Measurements from ENCODE around the gene TPK1. TPM values are rescaled to one million over a fixed set of nuclear protein-coding genes. Genes with fewer than 3 reads are reported as not detected.

TPK1 gene
- 10 to 100 TPM in 3 of 4 donors, 1 to 10 TPM in 1; 2.7 to 21.9 (median 15.3) TPM for polyA plus RNA-seq
- long read RNA-seq, donor 1, partial matches to known transcripts = 0 of 1 reads
- long read RNA-seq, donor 1, other reads (novel, unspliced or antisense) = 0 of 1 reads
- long read RNA-seq, donor 2, partial matches to known transcripts = 0 of 1 reads
- long read RNA-seq, donor 2, other reads (novel, unspliced or antisense) = 0 of 1 reads
- long read RNA-seq, donor 3 = 0 reads
- long read RNA-seq, donor 4 = 0 reads
- long read RNA-seq, donor 5 = 0 reads
- long read RNA-seq, donor 6, partial matches to known transcripts = 0 of 1 reads
- long read RNA-seq, donor 6, other reads (novel, unspliced or antisense) = 0 of 1 reads
- long read RNA-seq, donor 7 = 0 reads
- long read RNA-seq, donor 8, partial matches to known transcripts = 0 of 1 reads
- long read RNA-seq, donor 8, other reads (novel, unspliced or antisense) = 0 of 1 reads
- long read RNA-seq, donor 9 = 0 reads
- long read RNA-seq, donor 10, partial matches to known transcripts = 0 of 1 reads
- long read RNA-seq, donor 10, other reads (novel, unspliced or antisense) = 0 of 1 reads

GRCh38 chr7:144835652-144836544, at the start of gene TPK1:
TPK1 (minus strand) TSS chr7:144836053; CDS start chr7:144835602, 451 bp downstream.
- Histone ChIP-seq H3K36me3 (ENCODE audit: control insufficient read depth in 3 of 3, insufficient read depth in 2 of 3, low read depth in 1 of 3, low read length in 3 of 3) (no peaks in the 10 kb centered on the region), H3K27me3 (ENCODE audit: control insufficient read depth in 3 of 3, insufficient read depth in 3 of 3, low read length in 3 of 3) (no peaks in the 10 kb centered on the region), H3K4me1 (ENCODE audit: control insufficient read depth in 3 of 3, insufficient read depth in 2 of 3, low read depth in 1 of 3, low read length in 2 of 3) (peaks cover 0 to 5% (median 4%) of the 10 kb centered on the region in 3 donors), H3K4me3 (ENCODE audit: low read depth in 1 of 3, low read length in 3 of 3) (peak within 1 kb of the TSS; percentile 55 to 92 (median 68)), H3K27ac (ENCODE audit: low read depth in 1 of 3, low read length in 2 of 3) (peak within 1 kb of the TSS; percentile 91 to 96 (median 96)), H3K9me3 (ENCODE audit: control insufficient read depth in 2 of 2, insufficient read depth in 1 of 2, low read depth in 1 of 2, low read length in 1 of 2) (peaks cover 2 to 12% of the 10 kb centered on the region in 2 donors)
- DNase-seq = peak; percentile 95 to 97
- no peak for FAIRE-seq
- 3 to 6% (median 4%) methylated on average over 70 to 81 of the region's 81 CpGs for WGBS, 3 donors

GRCh38 chr7:144885478-144885877, 49.6 kb upstream of the TPK1 start:
- Histone ChIP-seq H3K27me3 (ENCODE audit: control insufficient read depth in 3 of 3, insufficient read depth in 3 of 3, low read length in 3 of 3) (no peaks in the 10 kb centered on the region), H3K9me3 (ENCODE audit: control insufficient read depth in 2 of 2, insufficient read depth in 1 of 2, low read depth in 1 of 2, low read length in 1 of 2) (no peaks in the 10 kb centered on the region), H3K4me3 (ENCODE audit: low read depth in 1 of 3, low read length in 3 of 3) (no peak overlapping the region), H3K4me1 (ENCODE audit: control insufficient read depth in 3 of 3, insufficient read depth in 2 of 3, low read depth in 1 of 3, low read length in 2 of 3) (no peaks in the 10 kb centered on the region), H3K27ac (ENCODE audit: low read depth in 1 of 3, low read length in 2 of 3) (no peak overlapping the region), H3K36me3 (ENCODE audit: control insufficient read depth in 3 of 3, insufficient read depth in 2 of 3, low read depth in 1 of 3, low read length in 3 of 3) (no peaks in the 10 kb centered on the region)
- DNase-seq (no peak), FAIRE-seq (no peak)
- 81 to 85% (median 84%) methylated on average over 6 of the region's 6 CpGs for whole genome bisulfite sequencing, 3 donors

GRCh38 chr7:144884896-144885295, 49.0 kb upstream of the TPK1 start:
- 45 to 65% (median 65%) methylated on average over 2 of the region's 2 CpGs for WGBS, 3 donors
- H3K36me3 ChIP-seq (ENCODE audit: control insufficient read depth in 3 of 3, insufficient read depth in 2 of 3, low read depth in 1 of 3, low read length in 3 of 3) = no peaks in the 10 kb centered on the region
- no peaks in the 10 kb centered on the region for H3K9me3 ChIP-seq (ENCODE audit: control insufficient read depth in 2 of 2, insufficient read depth in 1 of 2, low read depth in 1 of 2, low read length in 1 of 2)
- no peak overlapping the region for H3K4me3 ChIP-seq (ENCODE audit: low read depth in 1 of 3, low read length in 3 of 3)
- H3K27ac ChIP-seq (ENCODE audit: low read depth in 1 of 3, low read length in 2 of 3) = no peak overlapping the region
- H3K27me3 ChIP-seq (ENCODE audit: control insufficient read depth in 3 of 3, insufficient read depth in 3 of 3, low read length in 3 of 3) = peaks cover 0 to 2% (median 0%) of the 10 kb centered on the region in 3 donors
- H3K4me1 ChIP-seq (ENCODE audit: control insufficient read depth in 3 of 3, insufficient read depth in 2 of 3, low read depth in 1 of 3, low read length in 2 of 3) = no peaks in the 10 kb centered on the region
- DNase-seq = no peak
- FAIRE-seq = no peak

- Histone ChIP-seq H3K27ac (ENCODE audit: low read depth in 1 of 3, low read length in 2 of 3) (no peak overlapping the region), H3K36me3 (ENCODE audit: control insufficient read depth in 3 of 3, insufficient read depth in 2 of 3, low read depth in 1 of 3, low read length in 3 of 3) (no peaks in the 10 kb centered on the region), H3K27me3 (ENCODE audit: control insufficient read depth in 3 of 3, insufficient read depth in 3 of 3, low read length in 3 of 3) (peaks cover 0 to 3% (median 0%) of the 10 kb centered on the region in 3 donors), H3K4me3 (ENCODE audit: low read depth in 1 of 3, low read length in 3 of 3) (no peak overlapping the region), H3K4me1 (ENCODE audit: control insufficient read depth in 3 of 3, insufficient read depth in 2 of 3, low read depth in 1 of 3, low read length in 2 of 3) (no peaks in the 10 kb centered on the region), H3K9me3 (ENCODE audit: control insufficient read depth in 2 of 2, insufficient read depth in 1 of 2, low read depth in 1 of 2, low read length in 1 of 2) (no peaks in the 10 kb centered on the region)
- no peak for DNase-seq
- 83 to 88% (median 83%) methylated on average over 13 of the region's 13 CpGs for WGBS, 3 donors
- no peak for FAIRE-seq
These were observed 37.5 kb upstream of the TPK1 start for GRCh38 chr7:144873316-144873845.

- FAIRE-seq (no peak), DNase-seq (no peak)
- H3K4me3 ChIP-seq (ENCODE audit: low read depth in 1 of 3, low read length in 3 of 3) = no peak overlapping the region
- no peaks in the 10 kb centered on the region for H3K36me3 ChIP-seq (ENCODE audit: control insufficient read depth in 3 of 3, insufficient read depth in 2 of 3, low read depth in 1 of 3, low read length in 3 of 3)
- H3K4me1 ChIP-seq (ENCODE audit: control insufficient read depth in 3 of 3, insufficient read depth in 2 of 3, low read depth in 1 of 3, low read length in 2 of 3) = no peaks in the 10 kb centered on the region
- WGBS, 3 donors = 82 to 91% (median 88%) methylated on average over 8 of the region's 8 CpGs
- H3K27me3 ChIP-seq (ENCODE audit: control insufficient read depth in 3 of 3, insufficient read depth in 3 of 3, low read length in 3 of 3) = peaks cover 0 to 2% (median 0%) of the 10 kb centered on the region in 3 donors
- H3K9me3 ChIP-seq (ENCODE audit: control insufficient read depth in 2 of 2, insufficient read depth in 1 of 2, low read depth in 1 of 2, low read length in 1 of 2) = no peaks in the 10 kb centered on the region
- no peak overlapping the region for H3K27ac ChIP-seq (ENCODE audit: low read depth in 1 of 3, low read length in 2 of 3)
These were observed 33.2 kb upstream of the TPK1 start for GRCh38 chr7:144869082-144869481.

- no peaks in the 10 kb centered on the region for H3K4me1 ChIP-seq (ENCODE audit: control insufficient read depth in 3 of 3, insufficient read depth in 2 of 3, low read depth in 1 of 3, low read length in 2 of 3)
- no peak overlapping the region for H3K4me3 ChIP-seq (ENCODE audit: low read depth in 1 of 3, low read length in 3 of 3)
- H3K27ac ChIP-seq (ENCODE audit: low read depth in 1 of 3, low read length in 2 of 3) = no peak overlapping the region
- FAIRE-seq = no peak
- DNase-seq = no peak
- H3K36me3 ChIP-seq (ENCODE audit: control insufficient read depth in 3 of 3, insufficient read depth in 2 of 3, low read depth in 1 of 3, low read length in 3 of 3) = no peaks in the 10 kb centered on the region
- no peaks in the 10 kb centered on the region for H3K27me3 ChIP-seq (ENCODE audit: control insufficient read depth in 3 of 3, insufficient read depth in 3 of 3, low read length in 3 of 3)
- H3K9me3 ChIP-seq (ENCODE audit: control insufficient read depth in 2 of 2, insufficient read depth in 1 of 2, low read depth in 1 of 2, low read length in 1 of 2) = no peaks in the 10 kb centered on the region
- WGBS, 3 donors = 75 to 81% (median 79%) methylated on average over 3 of the region's 3 CpGs
These were observed 30.3 kb upstream of the TPK1 start for GRCh38 chr7:144866189-144866588.

- DNase-seq = no peak
- Histone ChIP-seq H3K27me3 (ENCODE audit: control insufficient read depth in 3 of 3, insufficient read depth in 3 of 3, low read length in 3 of 3) (no peaks in the 10 kb centered on the region), H3K4me1 (ENCODE audit: control insufficient read depth in 3 of 3, insufficient read depth in 2 of 3, low read depth in 1 of 3, low read length in 2 of 3) (no peaks in the 10 kb centered on the region), H3K9me3 (ENCODE audit: control insufficient read depth in 2 of 2, insufficient read depth in 1 of 2, low read depth in 1 of 2, low read length in 1 of 2) (no peaks in the 10 kb centered on the region), H3K36me3 (ENCODE audit: control insufficient read depth in 3 of 3, insufficient read depth in 2 of 3, low read depth in 1 of 3, low read length in 3 of 3) (no peaks in the 10 kb centered on the region), H3K4me3 (ENCODE audit: low read depth in 1 of 3, low read length in 3 of 3) (no peak overlapping the region), H3K27ac (ENCODE audit: low read depth in 1 of 3, low read length in 2 of 3) (no peak overlapping the region)
- 85 to 91% (median 87%) methylated on average over 5 of the region's 5 CpGs for WGBS, 3 donors
- FAIRE-seq = no peak
These were observed 27.4 kb upstream of the TPK1 start for GRCh38 chr7:144863320-144863647.

GRCh38 chr7:144862612-144863319, 26.9 kb upstream of the TPK1 start:
- H3K4me3 ChIP-seq (ENCODE audit: low read depth in 1 of 3, low read length in 3 of 3) = no peak overlapping the region
- no peak for FAIRE-seq
- WGBS, 3 donors = 93 to 98% (median 96%) methylated on average over 2 of the region's 2 CpGs

More at GRCh38 chr7:144862612-144863319, 26.9 kb upstream of the TPK1 start:
- no peak for DNase-seq
- no peak overlapping the region for H3K27ac ChIP-seq (ENCODE audit: low read depth in 1 of 3, low read length in 2 of 3)
- H3K27me3 ChIP-seq (ENCODE audit: control insufficient read depth in 3 of 3, insufficient read depth in 3 of 3, low read length in 3 of 3) = no peaks in the 10 kb centered on the region
- H3K36me3 ChIP-seq (ENCODE audit: control insufficient read depth in 3 of 3, insufficient read depth in 2 of 3, low read depth in 1 of 3, low read length in 3 of 3) = no peaks in the 10 kb centered on the region
- H3K4me1 ChIP-seq (ENCODE audit: control insufficient read depth in 3 of 3, insufficient read depth in 2 of 3, low read depth in 1 of 3, low read length in 2 of 3) = no peaks in the 10 kb centered on the region
- H3K9me3 ChIP-seq (ENCODE audit: control insufficient read depth in 2 of 2, insufficient read depth in 1 of 2, low read depth in 1 of 2, low read length in 1 of 2) = no peaks in the 10 kb centered on the region
